Suprapubic skin (tissue), 4 donors: ENCODE results near the gene YIF1A. TPM values are rescaled to one million over a fixed set of nuclear protein-coding genes. Genes with fewer than 3 reads are reported as not detected.
"Not testable (repeated sequence)": the region's sequence is repeated elsewhere in the genome, so short reads cannot be mapped to it uniquely, and the experiment has no call there.

Source experiments
- DNase-seq, 2 donors: peaks; one replicate each; pipeline ENCODE4 v3.0.0-alpha.2; 2019; ENCODE audit warnings: low spot score in 2 of 2
- H3K27ac ChIP-seq: fragments of 200-600 bp; sonication (generic); one replicate; pipeline ENCODE4 v1.5.1; 2019
- H3K27me3 ChIP-seq: fragments of 200-600 bp; sonication (generic); one replicate; pipeline ENCODE4 v1.5.1; 2019
- H3K36me3 ChIP-seq: fragments of 200-600 bp; sonication (generic); one replicate; pipeline ENCODE4 v1.5.1; 2019
- H3K4me1 ChIP-seq: fragments of 200-600 bp; sonication (generic); one replicate; pipeline ENCODE4 v1.5.1; 2019
- H3K4me3 ChIP-seq: fragments of 200-600 bp; sonication (generic); one replicate; pipeline ENCODE4 v1.5.1; 2019; ENCODE audit warnings: mild to moderate bottlenecking
- H3K9me3 ChIP-seq: fragments of 200-600 bp; sonication (generic); one replicate; pipeline ENCODE4 v1.5.1; 2019
- CTCF ChIP-seq, 2 donors: fragments of 200-600 bp in 1 of 2; fragments of 450-650 bp in 1 of 2; sonication (generic) in 1 of 2; IDR thresholded peaks; one replicate each; pipeline ENCODE4 v1.5.1; 2016 to 2019; ENCODE audit warnings: antibody characterized with exemption in 2 of 2, mild to moderate bottlenecking in 1 of 2, moderate library complexity in 1 of 2
- EP300 ChIP-seq: sonication (generic); formaldehyde crosslinking; IDR thresholded peaks from one replicate; pipeline ENCODE4 v1.6.1; 2017; ENCODE audit warnings: antibody characterized with exemption
- POLR2A ChIP-seq, 2 donors: fragments of 450-650 bp; IDR thresholded peaks; one replicate each; pipeline ENCODE4 v1.6.1; 2017; ENCODE audit warnings: antibody characterized with exemption in 2 of 2, mild to moderate bottlenecking in 2 of 2, moderate library complexity in 2 of 2
- POLR2AphosphoS5 ChIP-seq, 3 donors: sonication (generic); formaldehyde crosslinking; IDR thresholded peaks; one replicate each; pipeline ENCODE4 v1.6.1; 2017; ENCODE audit warnings: antibody characterized with exemption in 3 of 3
- WGBS: methylation state at CpG from one replicate; pipeline ENCODE4 v1.1.5; 2018; 5-methylcytosine and 5-hydroxymethylcytosine counted together
- total RNA-seq, 4 donors: library from RNA; depleted of rRNA; stranded (reverse); fragments of >200 nt; gene quantifications; one replicate each; pipeline ENCODE4 v1.1.0, GENCODE V29; 2016

Gene YIF1A
- total RNA-seq, 4 donors from 2014 or later: 21.6 to 61.3 (median 56.1) TPM

GRCh38 chr11:66262191-66262590, 26.8 kb downstream of the YIF1A start:
- Histone ChIP-seq H3K27ac (no peak overlapping the region), H3K4me1 (peaks cover 28% of the 10 kb centered on the region), H3K27me3 (no peaks in the 10 kb centered on the region), H3K4me3 (no peak overlapping the region), H3K9me3 (no peaks in the 10 kb centered on the region), H3K36me3 (peaks cover 45% of the 10 kb centered on the region)
- 96% methylated on average over 3 of the region's 5 CpGs for WGBS
- no peak for TF ChIP-seq POLR2A (IDR thresholded peaks at IDR 0.05)
- no peak for DNase-seq

DNA sequence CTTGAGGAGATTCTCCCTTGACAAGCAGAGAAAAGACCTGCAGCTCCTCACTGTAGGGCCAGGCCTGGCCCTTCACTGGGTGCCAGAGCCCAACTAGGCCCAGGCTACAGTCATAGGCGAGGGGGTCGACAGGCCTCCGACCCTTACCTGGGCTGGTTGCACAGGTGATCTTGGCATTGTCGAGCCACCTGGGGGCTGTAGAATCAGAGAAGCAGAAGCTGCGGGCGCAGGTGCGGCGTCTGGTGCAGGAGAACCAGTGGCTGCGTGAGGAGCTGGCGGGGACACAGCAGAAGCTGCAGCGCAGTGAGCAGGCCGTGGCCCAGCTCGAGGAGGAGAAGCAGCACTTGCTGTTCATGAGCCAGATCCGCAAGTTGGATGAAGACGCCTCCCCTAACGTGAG, 27.4 kb downstream of the YIF1A start:
- no peak for DNase-seq
- Histone ChIP-seq H3K4me3 (no peak overlapping the region), H3K9me3 (no peaks in the 10 kb centered on the region), H3K4me1 (peaks cover 27% of the 10 kb centered on the region), H3K36me3 (peaks cover 45% of the 10 kb centered on the region), H3K27ac (no peak overlapping the region), H3K27me3 (no peaks in the 10 kb centered on the region)
- TF ChIP-seq EP300 (no peak), CTCF (IDR thresholded peaks at IDR 0.05) (no peak)
- 91% methylated on average over 13 of the region's 16 CpGs for WGBS

DNA sequence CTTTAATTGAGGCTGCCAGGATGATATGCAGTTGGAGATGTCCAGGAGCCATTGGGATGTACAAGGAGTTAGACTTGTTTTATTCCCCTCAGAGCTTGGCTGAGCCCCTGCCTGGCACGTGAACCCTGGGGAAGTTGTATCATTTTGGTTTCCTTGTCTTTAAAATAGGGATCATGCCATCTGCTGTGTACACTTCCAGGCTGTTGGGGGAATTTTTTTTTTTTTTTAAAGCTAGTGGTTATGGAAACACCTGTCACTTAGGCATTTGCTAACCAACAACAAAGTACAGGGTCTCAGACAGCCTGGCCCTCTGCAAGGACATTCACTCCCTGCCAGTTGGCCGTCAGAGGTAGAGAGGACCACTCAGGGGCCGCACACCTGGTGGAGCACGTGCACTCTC, 29.0 kb downstream of the YIF1A start:
- Histone ChIP-seq H3K27ac (no peak overlapping the region), H3K9me3 (no peaks in the 10 kb centered on the region), H3K27me3 (no peaks in the 10 kb centered on the region), H3K4me1 (peaks cover 21% of the 10 kb centered on the region), H3K4me3 (no peak overlapping the region), H3K36me3 (peaks cover 39% of the 10 kb centered on the region)
- WGBS: 89% methylated on average over 4 of the region's 4 CpGs
- DNase-seq: no peak
- TF ChIP-seq POLR2A (IDR thresholded peaks at IDR 0.05) (no peak), EP300 (no peak), CTCF (IDR thresholded peaks at IDR 0.05) (no peak), POLR2AphosphoS5 (IDR thresholded peaks at IDR 0.05) (no peak)

- 98% methylated on average over 2 of the region's 2 CpGs for WGBS
- DNase-seq: no peak
- peaks cover 21% of the 10 kb centered on the region for H3K4me1 ChIP-seq
- peaks cover 33% of the 10 kb centered on the region for H3K36me3 ChIP-seq
- TF ChIP-seq POLR2AphosphoS5 (IDR thresholded peaks at IDR 0.05): no peak
- H3K27me3 ChIP-seq: no peaks in the 10 kb centered on the region
- no peak overlapping the region for H3K4me3 ChIP-seq
- H3K27ac ChIP-seq: no peak overlapping the region
- H3K9me3 ChIP-seq: no peaks in the 10 kb centered on the region
These were observed 29.7 kb downstream of the YIF1A start for GRCh38 chr11:66259225-66259624.

DNA sequence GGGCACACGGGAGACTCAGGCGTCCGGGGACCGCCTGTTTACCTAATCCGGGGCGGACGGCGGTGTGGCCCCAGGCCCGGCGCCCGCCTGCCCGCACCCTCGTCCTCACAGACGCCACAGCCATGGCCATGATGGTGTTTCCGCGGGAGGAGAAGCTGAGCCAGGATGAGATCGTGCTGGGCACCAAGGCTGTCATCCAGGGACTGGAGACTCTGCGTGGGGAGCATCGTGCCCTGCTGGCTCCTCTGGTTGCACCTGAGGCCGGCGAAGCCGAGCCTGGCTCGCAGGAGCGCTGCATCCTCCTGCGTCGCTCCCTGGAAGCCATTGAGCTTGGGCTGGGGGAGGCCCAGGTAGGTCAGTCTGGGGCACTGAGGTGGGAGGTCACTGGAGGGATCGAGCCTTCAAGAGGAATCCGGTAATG, 30.5 kb downstream of the YIF1A start:
- no peaks in the 10 kb centered on the region for H3K9me3 ChIP-seq
- no peaks in the 10 kb centered on the region for H3K27me3 ChIP-seq
- peak overlapping the region; percentile 98 for H3K4me3 ChIP-seq
- no peak overlapping the region for H3K27ac ChIP-seq
- peaks cover 28% of the 10 kb centered on the region for H3K36me3 ChIP-seq
- peaks cover 21% of the 10 kb centered on the region for H3K4me1 ChIP-seq
- 5% methylated on average over 17 of the region's 28 CpGs for WGBS
- no peak for TF ChIP-seq POLR2AphosphoS5 (IDR thresholded peaks at IDR 0.05)
- peak in 1 of 2 donors; percentile 5 for TF ChIP-seq CTCF (IDR thresholded peaks at IDR 0.05)
- no peak for DNase-seq

DNA sequence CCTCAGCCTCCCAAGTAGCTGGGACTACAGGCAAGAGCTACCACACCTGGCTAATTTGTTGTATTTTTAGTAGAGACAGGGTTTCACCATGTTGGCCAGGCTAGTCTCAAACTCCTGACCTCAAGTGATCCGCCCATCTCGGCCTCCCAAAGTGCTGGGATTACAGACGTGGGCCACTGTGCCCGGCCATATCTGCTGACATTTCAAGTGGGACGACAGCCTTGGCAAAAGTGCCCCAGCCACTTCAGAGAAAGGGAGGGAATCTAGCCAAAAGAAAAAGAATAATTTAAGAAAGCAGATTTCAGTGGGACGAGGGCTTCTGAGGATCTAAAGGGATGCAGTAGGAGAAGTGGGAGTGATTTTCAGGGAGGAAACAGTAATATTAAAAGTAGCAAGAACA, 35.9 kb downstream of the YIF1A start:
- not testable (repeated sequence) for H3K27ac ChIP-seq, H3K4me1 ChIP-seq, H3K27me3 ChIP-seq, H3K4me3 ChIP-seq, DNase-seq, H3K9me3 ChIP-seq
- 58% methylated on average over 6 of the region's 6 CpGs for WGBS
- peaks cover 12% of the 10 kb centered on the region for H3K36me3 ChIP-seq

DNA sequence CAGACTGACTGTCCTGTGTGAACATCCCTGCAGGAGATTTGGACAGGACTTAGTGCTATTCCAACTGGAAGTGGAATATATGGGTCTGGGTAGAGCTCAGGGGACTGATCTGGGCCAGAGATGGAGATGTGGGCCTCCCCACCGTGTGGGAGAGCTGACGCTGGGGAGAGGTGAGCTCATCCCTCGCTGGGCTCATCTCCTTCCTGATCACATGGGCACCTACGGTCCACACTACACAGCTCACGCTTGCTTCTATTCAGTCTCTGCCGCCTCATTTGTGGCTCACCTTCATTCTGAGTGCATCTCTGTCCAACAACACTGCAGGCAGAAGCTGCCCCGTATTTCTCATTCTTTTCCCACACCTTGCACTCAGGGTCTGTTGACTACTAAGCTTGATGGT, 37.1 kb downstream of the YIF1A start:
- H3K9me3 ChIP-seq: no peaks in the 10 kb centered on the region
- no peaks in the 10 kb centered on the region for H3K27me3 ChIP-seq
- WGBS: 72% methylated on average over 6 of the region's 7 CpGs
- H3K36me3 ChIP-seq: peaks cover 12% of the 10 kb centered on the region
- TF ChIP-seq POLR2AphosphoS5 (IDR thresholded peaks at IDR 0.05) (no peak), POLR2A (IDR thresholded peaks at IDR 0.05) (no peak), EP300 (no peak), CTCF (IDR thresholded peaks at IDR 0.05) (no peak)
- H3K4me1 ChIP-seq: peaks cover 1% of the 10 kb centered on the region
- DNase-seq: no peak
- H3K27ac ChIP-seq: no peak overlapping the region
- H3K4me3 ChIP-seq: no peak overlapping the region
